ENCODE results near the gene BSPRY.

DNA sequence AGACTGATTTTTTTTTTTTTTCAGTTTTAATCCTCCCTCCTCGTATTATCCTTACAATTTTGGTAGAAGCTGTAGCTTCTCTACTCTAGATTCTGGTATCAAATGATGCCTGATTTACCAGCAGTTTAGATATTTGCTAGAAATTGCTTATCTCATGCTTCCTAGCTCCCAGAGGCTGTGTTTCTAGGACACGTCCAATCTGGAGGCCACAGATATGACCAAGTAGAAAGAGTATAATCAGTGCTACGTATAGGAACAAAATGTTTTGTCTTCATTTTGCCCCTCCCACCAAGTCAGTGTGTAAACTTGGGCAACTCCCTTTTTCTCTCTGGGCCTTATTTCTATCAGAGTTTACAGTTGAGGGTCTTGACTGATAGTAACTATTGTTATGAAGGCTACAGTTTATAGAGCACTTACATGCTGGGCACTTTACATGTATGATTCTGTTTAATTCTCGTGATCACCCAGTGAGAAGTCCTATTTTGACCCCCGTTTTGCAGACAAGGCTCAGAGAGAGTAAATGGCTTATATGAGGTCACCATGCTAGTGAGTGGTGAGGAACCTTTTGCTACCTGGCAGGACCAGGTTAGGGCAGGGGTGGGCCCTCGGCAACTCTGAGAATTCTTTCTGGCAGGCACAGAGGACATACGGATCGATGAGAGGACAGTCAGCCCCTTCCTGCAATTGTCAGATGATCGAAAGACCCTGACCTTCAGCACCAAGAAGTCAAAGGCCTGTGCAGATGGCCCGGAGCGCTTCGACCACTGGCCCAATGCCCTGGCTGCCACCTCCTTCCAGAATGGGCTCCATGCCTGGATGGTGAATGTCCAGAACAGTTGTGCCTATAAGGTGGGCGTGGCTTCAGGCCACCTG, 19.9 kb downstream of the BSPRY start:
- TF ChIP-seq SP3 (tag by site-specific recombination; IDR thresholded peaks at IDR 0.05) (no peak), ZNF530 (tag by site-specific recombination; IDR thresholded peaks at IDR 0.05; ENCODE audit: low read depth) (no peak), ZNF114 (tag by site-specific recombination; IDR thresholded peaks at IDR 0.05) (no peak), ZNF280D (tag by site-specific recombination; IDR thresholded peaks at IDR 0.05) (no peak), KLF10 (tag by site-specific recombination; IDR thresholded peaks at IDR 0.05) (no peak)
- TF ChIP-seq, protein P1, sequence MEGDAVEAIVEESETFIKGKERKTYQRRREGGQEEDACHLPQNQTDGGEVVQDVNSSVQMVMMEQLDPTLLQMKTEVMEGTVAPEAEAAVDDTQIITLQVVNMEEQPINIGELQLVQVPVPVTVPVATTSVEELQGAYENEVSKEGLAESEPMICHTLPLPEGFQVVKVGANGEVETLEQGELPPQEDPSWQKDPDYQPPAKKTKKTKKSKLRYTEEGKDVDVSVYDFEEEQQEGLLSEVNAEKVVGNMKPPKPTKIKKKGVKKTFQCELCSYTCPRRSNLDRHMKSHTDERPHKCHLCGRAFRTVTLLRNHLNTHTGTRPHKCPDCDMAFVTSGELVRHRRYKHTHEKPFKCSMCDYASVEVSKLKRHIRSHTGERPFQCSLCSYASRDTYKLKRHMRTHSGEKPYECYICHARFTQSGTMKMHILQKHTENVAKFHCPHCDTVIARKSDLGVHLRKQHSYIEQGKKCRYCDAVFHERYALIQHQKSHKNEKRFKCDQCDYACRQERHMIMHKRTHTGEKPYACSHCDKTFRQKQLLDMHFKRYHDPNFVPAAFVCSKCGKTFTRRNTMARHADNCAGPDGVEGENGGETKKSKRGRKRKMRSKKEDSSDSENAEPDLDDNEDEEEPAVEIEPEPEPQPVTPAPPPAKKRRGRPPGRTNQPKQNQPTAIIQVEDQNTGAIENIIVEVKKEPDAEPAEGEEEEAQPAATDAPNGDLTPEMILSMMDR (tag by site-specific recombination; IDR thresholded peaks at IDR 0.05): no peak
